ENCODE results near the gene SYNPR. TPM values are rescaled to one million over a fixed set of nuclear protein-coding genes. Genes with fewer than 3 reads are reported as not detected.
"Not testable (repeated sequence)": the region's sequence is repeated elsewhere in the genome, so short reads cannot be mapped to it uniquely, and the experiment has no call there.

The SYNPR gene
- total RNA-seq, 2 donors from 2014 or later: not detected

DNA sequence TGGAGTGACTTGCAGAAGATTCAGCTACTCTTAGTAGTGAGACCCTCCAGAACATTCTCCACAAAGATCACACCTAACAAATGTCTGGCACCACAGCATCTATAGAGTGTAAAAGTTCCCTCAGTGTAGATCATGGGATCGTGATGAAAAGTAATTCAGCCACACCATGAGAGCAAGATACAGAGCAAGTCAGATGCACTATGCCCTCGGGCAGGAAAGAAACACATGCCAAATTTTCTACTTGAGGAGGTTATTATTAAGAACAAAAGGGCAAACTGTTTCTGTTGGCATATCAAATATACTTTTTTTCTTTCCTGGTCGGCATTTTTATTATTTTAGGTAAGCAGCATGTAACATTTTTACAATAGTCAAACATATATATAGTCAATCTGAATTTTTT, 329.6 kb downstream of the SYNPR start:
- DNase-seq (no peak), ATAC-seq (no peak)
- no peaks in the 10 kb centered on the region for H3K36me3 Mint-ChIP-seq (ENCODE audit: low read depth)
- no peak overlapping the region for H3K27ac Mint-ChIP-seq
- H3K9me3 ChIP-seq (ENCODE audit: control insufficient read depth, low read length, poor library complexity, severe bottlenecking): no peaks in the 10 kb centered on the region
- H3K4me1 Mint-ChIP-seq: no peaks in the 10 kb centered on the region
- no peaks in the 10 kb centered on the region for H3K27me3 Mint-ChIP-seq
- H3K4me3 Mint-ChIP-seq: no peak overlapping the region

DNA sequence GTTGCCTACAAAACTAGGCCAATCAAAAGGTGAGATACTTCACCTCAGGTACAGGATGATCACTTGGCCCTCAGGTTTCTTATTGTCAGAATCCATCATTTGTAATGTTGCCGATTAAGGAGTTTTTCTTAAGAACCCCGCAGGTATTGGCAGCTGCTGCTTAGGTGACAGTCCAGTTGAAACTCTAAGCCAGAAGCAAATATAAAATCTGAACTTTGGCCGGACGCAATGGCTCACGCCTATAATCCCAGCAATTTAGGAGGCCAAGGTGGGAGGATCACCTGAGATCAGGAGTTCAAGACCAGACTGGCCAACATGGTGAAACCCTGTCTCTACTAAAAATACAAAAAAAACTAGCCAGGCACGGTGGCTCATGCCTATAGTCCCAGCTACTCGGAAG, 331.3 kb downstream of the SYNPR start:
- Mint-ChIP-seq H3K27me3 (no peaks in the 10 kb centered on the region), H3K27ac (no peak overlapping the region), H3K4me1 (no peaks in the 10 kb centered on the region), H3K36me3 (ENCODE audit: low read depth) (no peaks in the 10 kb centered on the region), H3K4me3 (no peak overlapping the region)
- ATAC-seq: no peak
- DNase-seq: no peak
- no peaks in the 10 kb centered on the region for H3K9me3 ChIP-seq (ENCODE audit: control insufficient read depth, low read length, poor library complexity, severe bottlenecking)

DNA sequence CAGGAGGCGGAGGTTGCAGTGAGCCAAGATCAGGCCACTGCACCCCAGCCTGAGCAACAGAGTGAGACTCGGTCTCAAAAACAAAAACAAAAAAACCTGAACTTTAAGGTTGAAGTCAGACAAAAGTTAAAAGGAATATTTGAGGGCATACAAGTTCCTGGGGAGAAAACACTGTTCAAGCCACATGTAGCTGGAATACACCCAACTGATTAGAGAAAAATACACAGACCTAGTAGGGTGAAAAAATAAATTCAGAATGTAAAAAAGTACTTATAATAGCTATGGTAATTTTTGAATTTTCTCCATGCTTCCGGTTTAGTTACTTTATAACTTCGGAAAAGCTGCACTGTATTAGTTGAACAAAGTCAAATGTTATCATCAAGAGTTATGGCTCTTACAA, 331.7 kb downstream of the SYNPR start:
- Mint-ChIP-seq H3K4me1 (no peaks in the 10 kb centered on the region), H3K36me3 (ENCODE audit: low read depth) (no peaks in the 10 kb centered on the region), H3K27me3 (no peaks in the 10 kb centered on the region), H3K4me3 (no peak overlapping the region), H3K27ac (no peak overlapping the region)
- DNase-seq: no peak
- no peaks in the 10 kb centered on the region for H3K9me3 ChIP-seq (ENCODE audit: control insufficient read depth, low read length, poor library complexity, severe bottlenecking)
- ATAC-seq: no peak

DNA sequence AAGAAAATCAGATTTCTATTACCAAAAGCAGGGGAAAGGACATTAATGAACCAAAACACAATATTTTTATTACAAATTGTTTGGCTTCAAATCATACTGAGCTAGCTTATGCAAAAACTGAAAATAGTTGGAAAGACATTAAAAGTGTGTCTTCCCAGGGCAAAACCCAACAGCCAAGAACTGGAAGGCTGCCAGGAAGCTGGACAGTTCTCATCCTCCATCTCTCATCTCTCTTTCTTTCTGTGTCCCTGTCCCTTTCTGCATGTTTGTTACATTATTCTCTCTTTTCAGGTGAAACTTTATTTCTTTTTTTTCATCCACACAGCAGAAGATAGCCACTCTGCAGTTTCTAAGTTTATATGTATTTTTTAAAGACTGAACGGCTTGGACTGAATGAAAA, 333.3 kb downstream of the SYNPR start:
- no peaks in the 10 kb centered on the region for H3K36me3 Mint-ChIP-seq (ENCODE audit: low read depth)
- H3K27ac Mint-ChIP-seq: no peak overlapping the region
- no peaks in the 10 kb centered on the region for H3K4me1 Mint-ChIP-seq
- no peak overlapping the region for H3K4me3 Mint-ChIP-seq
- no peaks in the 10 kb centered on the region for H3K9me3 ChIP-seq (ENCODE audit: control insufficient read depth, low read length, poor library complexity, severe bottlenecking)
- DNase-seq (no peak), ATAC-seq (no peak)
- H3K27me3 Mint-ChIP-seq: no peaks in the 10 kb centered on the region

DNA sequence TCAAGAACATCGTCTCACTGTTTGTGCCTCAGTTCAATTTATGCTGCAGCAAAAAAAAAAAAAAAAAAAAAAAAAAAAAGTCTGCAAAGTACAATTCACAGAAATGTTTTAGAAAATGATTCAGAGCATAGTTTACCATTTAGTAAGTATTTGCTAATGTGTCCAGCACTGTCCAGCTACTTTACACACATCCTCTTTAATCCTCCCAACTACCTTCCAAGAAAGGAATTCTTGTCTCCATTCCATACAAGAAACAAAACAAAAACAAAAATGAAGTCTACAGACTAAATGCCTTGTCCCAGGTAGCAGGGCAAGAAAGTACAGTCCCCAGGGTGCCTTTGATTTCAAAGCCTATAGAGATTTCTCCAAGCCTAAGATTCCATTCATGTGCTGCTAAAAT, 335.5 kb downstream of the SYNPR start:
- H3K9me3 ChIP-seq (ENCODE audit: control insufficient read depth, low read length, poor library complexity, severe bottlenecking): no peaks in the 10 kb centered on the region
- DNase-seq (no peak), ATAC-seq (no peak)
- no peaks in the 10 kb centered on the region for H3K4me1 Mint-ChIP-seq
- no peaks in the 10 kb centered on the region for H3K27me3 Mint-ChIP-seq
- no peaks in the 10 kb centered on the region for H3K36me3 Mint-ChIP-seq (ENCODE audit: low read depth)
- H3K4me3 Mint-ChIP-seq: no peak overlapping the region
- no peak overlapping the region for H3K27ac Mint-ChIP-seq

DNA sequence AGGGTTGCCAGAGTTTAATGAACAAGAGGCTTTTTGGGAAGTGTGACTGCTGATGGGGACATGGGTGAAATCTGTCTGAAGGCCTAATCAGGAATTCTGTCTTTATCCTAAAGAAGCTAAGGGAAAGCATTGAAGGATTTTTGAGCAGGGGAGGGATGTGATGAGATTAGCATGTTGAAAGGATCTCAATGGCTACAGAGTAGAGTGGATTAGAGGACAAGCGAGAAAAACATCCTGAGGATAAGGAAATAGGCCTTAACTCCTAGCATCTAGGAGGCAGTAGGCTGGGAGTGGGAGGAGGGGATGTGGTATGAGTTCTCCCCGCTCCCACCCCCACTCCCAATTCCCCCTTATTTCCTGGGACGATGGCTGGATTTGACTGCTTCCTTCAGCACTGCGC, 339.3 kb downstream of the SYNPR start:
- no peak for ATAC-seq
- no peak for DNase-seq
- no peak overlapping the region for H3K4me3 Mint-ChIP-seq
- no peak overlapping the region for H3K27ac Mint-ChIP-seq
- H3K36me3 Mint-ChIP-seq (ENCODE audit: low read depth): no peaks in the 10 kb centered on the region
- no peaks in the 10 kb centered on the region for H3K27me3 Mint-ChIP-seq
- no peaks in the 10 kb centered on the region for H3K4me1 Mint-ChIP-seq
- H3K9me3 ChIP-seq (ENCODE audit: control insufficient read depth, low read length, poor library complexity, severe bottlenecking): no peaks in the 10 kb centered on the region

DNA sequence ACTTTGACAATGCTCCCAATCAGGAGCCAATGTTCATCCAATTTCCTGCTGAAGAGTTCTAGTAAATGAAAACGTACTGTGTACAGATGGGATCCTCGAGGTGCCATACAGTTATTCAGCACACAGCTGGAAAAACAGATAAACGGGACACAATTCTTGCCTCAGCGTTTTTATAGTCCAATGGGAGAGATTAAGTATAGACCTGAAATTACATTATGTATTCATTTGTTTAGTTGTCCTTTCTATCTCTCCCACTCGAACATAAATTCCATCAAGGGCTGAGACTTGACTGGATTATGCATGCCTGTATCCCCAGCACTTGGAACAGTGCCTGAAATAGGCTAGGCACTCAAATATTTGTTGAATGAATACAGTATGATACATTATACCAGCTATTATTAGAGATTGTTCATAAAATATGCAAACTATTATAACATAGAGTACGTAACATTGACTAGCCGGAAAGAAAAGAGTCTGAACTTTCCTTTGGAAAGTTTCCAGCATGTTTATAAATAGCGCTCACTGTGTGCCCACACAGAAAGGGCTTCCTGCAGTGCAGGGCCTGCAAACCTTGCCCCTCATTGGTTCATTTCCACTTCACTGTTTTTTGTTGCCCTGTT, 346.9 kb downstream of the SYNPR start:
- ATAC-seq (no peak), DNase-seq (no peak)
- Mint-ChIP-seq H3K36me3 (ENCODE audit: low read depth) (no peaks in the 10 kb centered on the region), H3K27ac (no peak overlapping the region), H3K27me3 (no peaks in the 10 kb centered on the region), H3K4me3 (no peak overlapping the region), H3K4me1 (no peaks in the 10 kb centered on the region)
- no peaks in the 10 kb centered on the region for H3K9me3 ChIP-seq (ENCODE audit: control insufficient read depth, low read length, poor library complexity, severe bottlenecking)

DNA sequence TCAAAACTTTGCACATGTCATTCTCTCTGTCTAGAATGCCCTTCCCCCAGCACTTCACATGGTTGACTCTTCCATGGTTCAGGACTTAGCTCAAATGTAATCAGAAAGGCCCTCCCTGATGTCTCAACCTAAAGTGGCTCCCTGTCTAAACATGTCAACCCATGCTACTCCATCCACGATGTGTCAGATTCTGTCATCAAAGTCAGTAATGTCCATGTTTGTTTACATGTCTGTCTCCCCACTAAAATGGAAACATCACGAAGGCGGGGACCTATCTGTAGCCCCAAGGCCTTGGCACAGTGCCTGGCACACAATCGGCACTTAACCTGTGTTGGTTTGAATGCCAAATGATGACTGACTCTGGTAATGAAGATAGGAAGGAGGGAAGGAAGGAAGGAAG, 353.6 kb downstream of the SYNPR start:
- Mint-ChIP-seq H3K27ac (no peak overlapping the region), H3K27me3 (no peaks in the 10 kb centered on the region), H3K4me1 (no peaks in the 10 kb centered on the region), H3K36me3 (ENCODE audit: low read depth) (no peaks in the 10 kb centered on the region), H3K4me3 (no peak overlapping the region)
- DNase-seq (no peak), ATAC-seq (no peak)
- no peaks in the 10 kb centered on the region for H3K9me3 ChIP-seq (ENCODE audit: control insufficient read depth, low read length, poor library complexity, severe bottlenecking)

- no peaks in the 10 kb centered on the region for H3K36me3 Mint-ChIP-seq (ENCODE audit: low read depth)
- no peaks in the 10 kb centered on the region for H3K4me1 Mint-ChIP-seq
- H3K9me3 ChIP-seq (ENCODE audit: control insufficient read depth, low read length, poor library complexity, severe bottlenecking): no peaks in the 10 kb centered on the region
- no peaks in the 10 kb centered on the region for H3K27me3 Mint-ChIP-seq
- no peak for ATAC-seq
- DNase-seq: no peak
- H3K4me3 Mint-ChIP-seq: no peak overlapping the region
- no peak overlapping the region for H3K27ac Mint-ChIP-seq
Measured at GRCh38 chr3:63635186-63635585, 357.1 kb downstream of the SYNPR start.

GRCh38 chr3:63639806-63640205, 361.7 kb downstream of the SYNPR start:
- no peak for DNase-seq
- Mint-ChIP-seq H3K4me1 (no peaks in the 10 kb centered on the region), H3K27ac (no peak overlapping the region), H3K36me3 (ENCODE audit: low read depth) (no peaks in the 10 kb centered on the region), H3K4me3 (no peak overlapping the region), H3K27me3 (peaks cover 5% of the 10 kb centered on the region)
- no peaks in the 10 kb centered on the region for H3K9me3 ChIP-seq (ENCODE audit: control insufficient read depth, low read length, poor library complexity, severe bottlenecking)
- ATAC-seq: no peak

DNA sequence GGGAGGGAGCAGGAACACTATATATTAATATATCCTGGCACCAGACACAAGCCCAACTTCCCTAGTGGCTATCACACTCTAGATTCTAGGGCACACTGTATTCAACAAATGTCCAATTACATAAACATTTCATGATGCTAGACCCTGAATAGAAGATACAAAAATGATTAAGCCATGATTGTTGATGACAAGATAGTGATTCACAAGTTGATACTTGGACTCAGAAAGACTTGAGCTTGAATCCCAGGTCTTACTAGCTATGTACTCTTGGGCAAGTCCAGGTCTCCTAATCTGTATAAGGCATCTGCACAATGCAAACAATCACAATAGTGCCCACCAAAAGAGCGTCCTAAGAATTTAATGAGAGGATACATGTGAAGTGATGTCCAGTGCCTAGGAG, 364.4 kb downstream of the SYNPR start:
- Mint-ChIP-seq H3K36me3 (ENCODE audit: low read depth) (peaks cover 2% of the 10 kb centered on the region), H3K4me1 (no peaks in the 10 kb centered on the region), H3K27me3 (peaks cover 5% of the 10 kb centered on the region), H3K4me3 (no peak overlapping the region), H3K27ac (no peak overlapping the region)
- no peaks in the 10 kb centered on the region for H3K9me3 ChIP-seq (ENCODE audit: control insufficient read depth, low read length, poor library complexity, severe bottlenecking)
- DNase-seq: no peak
- no peak for ATAC-seq

DNA sequence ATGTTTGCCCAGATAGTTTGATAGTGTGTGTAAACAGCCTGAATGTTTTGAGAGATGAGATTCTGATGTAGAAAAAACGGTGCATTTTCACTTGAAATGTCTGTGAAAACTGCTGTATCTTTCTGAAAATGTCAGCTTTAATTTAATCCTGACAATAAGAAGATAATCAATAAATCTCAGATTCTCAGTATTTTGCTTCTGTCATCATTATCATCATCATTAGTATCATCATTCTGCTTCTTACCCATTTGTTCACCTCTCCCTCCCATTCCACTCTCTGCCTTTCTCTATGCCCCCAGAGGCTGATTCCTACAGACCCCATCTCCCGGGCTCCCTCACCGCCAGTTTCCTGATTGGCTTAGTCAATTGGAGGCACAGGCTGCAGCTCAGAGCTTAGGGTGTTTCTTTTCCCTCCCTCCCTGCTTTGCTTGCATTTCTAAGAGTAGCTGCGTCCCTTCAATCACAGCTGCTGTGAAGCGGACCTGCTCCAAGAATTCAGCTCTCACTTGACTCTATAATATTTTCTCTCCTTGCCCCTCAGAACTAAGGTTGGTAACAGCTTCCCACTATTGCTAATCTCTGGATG, 366.2 kb downstream of the SYNPR start:
- H3K4me3 Mint-ChIP-seq: no peak overlapping the region
- peaks cover 5% of the 10 kb centered on the region for H3K27me3 Mint-ChIP-seq
- no peaks in the 10 kb centered on the region for H3K4me1 Mint-ChIP-seq
- DNase-seq (no peak), ATAC-seq (no peak)
- H3K36me3 Mint-ChIP-seq (ENCODE audit: low read depth): peaks cover 2% of the 10 kb centered on the region
- no peaks in the 10 kb centered on the region for H3K9me3 ChIP-seq (ENCODE audit: control insufficient read depth, low read length, poor library complexity, severe bottlenecking)
- H3K27ac Mint-ChIP-seq: no peak overlapping the region

- H3K27ac Mint-ChIP-seq; H3K36me3 Mint-ChIP-seq (ENCODE audit: low read depth); ATAC-seq; H3K4me3 Mint-ChIP-seq; H3K4me1 Mint-ChIP-seq; DNase-seq; H3K9me3 ChIP-seq (ENCODE audit: control insufficient read depth, low read length, poor library complexity, severe bottlenecking); H3K27me3 Mint-ChIP-seq: not testable (repeated sequence)
Measured at GRCh38 chr3:63644928-63645781, 367.0 kb downstream of the SYNPR start.
